Effector CD4-positive, alpha-beta T cell (primary cell): ENCODE results near the gene RAB11B.
"Not testable (repeated sequence)": the region's sequence is repeated elsewhere in the genome, so short reads cannot be mapped to it uniquely, and the experiment has no call there.

Source experiments
- DNase-seq: peaks from one replicate; pipeline ENCODE4 v3.0.0-alpha.2; 2020

Gene RAB11B

DNA sequence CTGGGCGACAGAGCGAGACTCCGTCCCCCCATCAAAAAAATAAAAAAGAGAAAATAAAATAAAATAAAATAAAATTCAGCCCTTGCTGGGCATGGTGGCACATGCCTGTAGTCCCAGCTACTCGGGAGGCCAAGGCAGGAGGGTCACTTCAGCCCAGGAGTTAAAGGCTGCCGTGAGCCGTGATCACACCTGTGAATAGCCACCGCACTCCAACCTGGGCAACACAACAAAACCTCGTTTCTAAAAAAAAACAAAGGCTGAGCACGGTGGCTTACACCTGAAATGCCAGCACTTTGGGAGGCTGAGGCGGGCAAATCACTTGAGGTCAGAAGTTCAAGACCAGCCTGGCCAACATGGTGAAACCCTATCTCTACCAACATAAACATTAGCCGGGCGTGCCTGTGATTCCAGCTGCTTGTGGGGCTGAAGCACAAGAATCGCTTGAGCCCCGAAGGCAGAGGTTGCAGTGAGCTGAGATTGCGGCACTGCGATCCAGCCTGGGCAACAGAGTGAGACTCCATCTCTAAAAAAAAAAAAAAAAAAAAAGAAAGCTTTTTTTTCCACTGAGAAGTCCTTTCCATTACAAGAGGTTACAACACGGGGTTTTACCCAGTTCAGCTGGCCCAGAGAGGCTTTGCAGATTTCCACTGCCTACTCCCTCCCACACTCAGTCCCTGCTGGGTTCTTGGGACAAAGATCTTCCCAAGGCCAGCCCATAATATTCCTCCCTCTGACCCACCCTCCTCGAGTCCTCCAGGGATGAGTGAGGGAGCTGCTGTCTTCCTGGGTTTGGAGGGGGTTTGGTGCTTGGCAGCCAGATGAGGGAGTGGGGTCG, 19.8 kb upstream of the RAB11B start:
- no peak for DNase-seq

- DNase-seq, result no peak
Measured at GRCh38 chr19:8371011-8371804, 19.0 kb upstream of the RAB11B start.

- no peak for DNase-seq
Measured at GRCh38 chr19:8373867-8374813, 16.0 kb upstream of the RAB11B start.

GRCh38 chr19:8375766-8376165, 14.4 kb upstream of the RAB11B start:
- not testable (repeated sequence) for DNase-seq

DNA sequence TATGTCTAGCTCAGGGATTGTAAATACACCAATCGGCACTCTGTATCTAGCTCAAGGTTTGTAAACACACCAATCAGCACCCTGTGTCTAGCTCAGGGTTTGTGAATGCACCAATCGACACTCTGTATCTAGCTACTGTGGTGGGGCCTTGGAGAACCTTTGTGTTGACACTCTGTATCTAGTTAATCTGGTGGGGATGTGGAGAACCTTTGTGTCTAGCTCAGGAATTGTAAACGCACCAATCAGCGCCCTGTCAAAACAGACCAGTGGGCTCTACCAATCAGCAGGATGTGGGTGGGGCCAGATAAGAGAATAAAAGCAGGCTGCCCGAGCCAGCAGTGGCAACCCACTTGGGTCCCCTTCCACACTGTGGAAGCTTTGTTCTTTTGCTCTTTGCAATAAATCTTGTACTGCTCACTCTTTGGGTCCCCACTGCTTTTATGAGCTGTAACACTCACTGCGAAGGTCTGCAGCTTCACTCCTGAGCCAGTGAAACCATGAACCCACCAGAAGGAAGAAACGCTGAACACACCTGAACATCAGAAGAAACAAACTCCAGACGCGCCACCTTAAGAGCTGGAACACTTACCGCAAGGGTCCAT, 13.7 kb upstream of the RAB11B start:
- not testable (repeated sequence) for DNase-seq

- DNase-seq, result no peak
Measured at GRCh38 chr19:8377598-8377997, 12.6 kb upstream of the RAB11B start.

DNA sequence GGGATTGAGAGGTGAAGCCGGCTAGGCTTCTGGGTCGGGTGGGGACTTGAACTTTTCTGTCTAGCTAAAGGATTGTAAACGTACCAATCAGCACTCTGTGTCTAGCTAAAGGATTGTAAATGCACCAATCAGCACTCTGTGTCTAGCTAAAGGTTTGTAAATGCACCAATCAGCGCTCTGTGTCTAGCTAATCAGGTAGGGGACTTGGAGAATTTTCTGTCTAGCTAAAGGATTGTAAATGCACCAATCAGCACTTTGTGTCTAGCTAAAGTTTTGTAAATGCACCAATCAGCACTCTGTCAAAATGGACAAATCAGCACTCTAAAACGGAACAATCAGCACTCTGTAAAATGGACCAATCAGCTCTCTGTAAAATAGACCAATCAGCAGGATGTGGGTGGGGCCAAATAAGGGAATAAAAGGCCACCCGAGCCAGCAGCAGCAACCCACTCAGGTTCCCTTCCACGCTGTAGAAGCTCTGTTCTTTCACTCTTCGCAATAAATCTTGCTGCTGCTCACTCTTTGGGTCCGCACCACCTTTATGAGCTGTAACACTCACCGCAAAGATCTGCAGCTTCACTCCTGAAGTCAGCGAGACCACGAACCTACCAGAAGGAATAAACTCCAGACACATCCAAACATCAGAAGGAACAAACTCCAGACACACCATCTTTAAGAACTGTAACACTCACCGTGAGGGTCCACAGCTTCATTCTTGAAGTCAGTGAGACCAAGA, 10.8 kb upstream of the RAB11B start:
- not testable (repeated sequence) for DNase-seq

DNA sequence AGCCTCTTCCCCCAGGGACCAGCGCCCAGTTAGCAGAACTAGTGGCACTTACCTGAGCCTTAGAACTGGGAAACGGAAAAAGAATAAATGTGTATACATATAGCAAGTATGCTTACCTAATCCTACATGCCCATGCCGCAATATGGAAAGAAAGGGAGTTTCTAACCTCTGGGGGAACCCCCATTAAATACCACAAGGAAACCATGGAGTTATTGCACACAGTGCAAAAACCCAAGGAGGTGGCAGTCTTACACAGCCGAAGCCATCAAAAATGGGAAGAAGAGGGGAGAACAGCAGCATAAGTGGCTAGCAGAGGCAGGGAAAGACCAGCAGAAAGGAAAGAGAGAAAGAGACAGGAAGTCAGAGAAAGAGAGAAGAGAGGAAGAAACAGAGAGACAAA, 5.6 kb upstream of the RAB11B start:
- DNase-seq, result not testable (repeated sequence)

DNA sequence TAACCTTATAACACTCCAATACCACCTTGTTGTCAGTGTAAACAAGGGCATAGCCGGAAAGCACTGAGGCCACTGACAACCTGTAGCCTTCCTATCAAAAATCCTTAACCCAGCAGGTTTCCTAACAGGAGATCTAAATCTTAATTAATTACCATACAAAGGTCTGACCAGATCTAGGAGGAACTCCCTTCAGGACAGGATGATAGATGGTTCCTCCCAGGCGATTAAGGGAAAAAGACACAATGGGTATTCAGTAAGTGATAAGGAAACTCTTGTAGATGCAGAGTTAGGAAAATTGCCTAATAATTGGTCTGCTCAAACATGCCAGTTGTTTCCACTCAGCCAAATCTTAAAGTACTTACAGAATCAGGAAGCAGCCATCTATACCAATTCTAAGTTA, 5.1 kb upstream of the RAB11B start:
- DNase-seq, result not testable (repeated sequence)

DNA sequence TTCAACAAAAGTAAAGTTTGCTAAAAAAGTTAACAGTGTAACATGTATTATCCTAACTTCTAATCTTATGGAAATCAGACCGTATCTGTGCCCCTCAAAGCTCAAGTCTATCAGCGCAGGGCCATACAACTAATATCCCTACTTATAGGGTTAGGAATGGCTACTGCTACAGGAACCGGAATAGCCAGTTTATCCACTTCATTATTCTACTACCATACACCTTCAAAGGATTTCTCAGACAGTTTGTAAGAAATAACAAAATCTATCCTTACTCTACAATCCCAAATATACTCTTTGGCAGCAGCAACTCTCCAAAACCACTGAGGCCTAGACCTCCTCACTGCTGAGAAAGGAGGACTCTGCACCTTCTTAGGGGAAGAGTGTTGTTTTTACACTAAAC, 4.6 kb upstream of the RAB11B start:
- not testable (repeated sequence) for DNase-seq

DNA sequence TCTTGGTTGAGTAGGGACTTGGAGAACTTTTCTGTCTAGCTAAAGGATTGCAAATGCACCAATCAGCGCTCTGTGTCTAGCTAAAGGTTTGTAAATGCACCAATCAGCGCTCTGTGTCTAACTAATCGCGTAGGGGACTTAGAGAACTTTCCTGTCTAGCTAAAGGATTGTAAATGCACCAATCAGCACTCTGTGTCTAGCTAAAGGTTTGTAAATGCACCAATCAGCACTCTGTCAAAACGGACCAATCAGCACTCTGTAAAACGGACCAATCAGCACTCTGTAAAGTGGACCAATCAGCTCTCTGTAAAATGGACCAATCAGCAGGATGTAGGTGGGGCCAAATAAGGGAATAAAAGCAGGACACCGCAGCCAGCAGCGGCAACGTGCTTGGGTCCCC, 3.7 kb upstream of the RAB11B start:
- not testable (repeated sequence) for DNase-seq

- DNase-seq, result no peak
Measured at GRCh38 chr19:8386990-8387389, 3.2 kb upstream of the RAB11B start.

GRCh38 chr19:8387688-8388611, 2.2 kb upstream of the RAB11B start:
- DNase-seq, result no peak

GRCh38 chr19:8388612-8388958, 1.6 kb upstream of the RAB11B start:
- DNase-seq, result no peak

DNA sequence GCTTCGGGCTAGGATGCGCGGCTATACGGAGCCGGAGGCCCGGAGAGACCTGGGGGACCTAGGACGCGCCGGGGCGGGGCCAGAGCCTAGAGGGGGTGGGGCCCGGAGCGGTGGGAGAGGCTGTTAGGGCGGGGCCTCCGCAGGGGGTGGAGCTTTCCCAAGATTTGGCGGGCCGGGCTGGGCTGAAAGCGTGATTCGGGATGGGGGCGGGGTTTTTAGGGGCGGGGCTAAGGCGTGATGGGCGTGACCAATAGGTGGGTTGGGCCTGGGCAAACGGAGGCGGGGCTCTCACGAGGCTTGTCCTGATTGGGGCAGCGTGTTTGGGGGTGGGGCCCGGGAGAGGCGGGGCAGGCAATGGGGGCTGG, 439 bp downstream of the RAB11B start:
- peak; percentile 81 for DNase-seq

GRCh38 chr19:8391198-8392016, 1.2 kb downstream of the RAB11B start:
- DNase-seq, result no peak

GRCh38 chr19:8392017-8392591, 1.9 kb downstream of the RAB11B start:
- no peak for DNase-seq

- DNase-seq, result no peak
Measured at GRCh38 chr19:8393192-8393870, 3.2 kb downstream of the RAB11B start.

DNA sequence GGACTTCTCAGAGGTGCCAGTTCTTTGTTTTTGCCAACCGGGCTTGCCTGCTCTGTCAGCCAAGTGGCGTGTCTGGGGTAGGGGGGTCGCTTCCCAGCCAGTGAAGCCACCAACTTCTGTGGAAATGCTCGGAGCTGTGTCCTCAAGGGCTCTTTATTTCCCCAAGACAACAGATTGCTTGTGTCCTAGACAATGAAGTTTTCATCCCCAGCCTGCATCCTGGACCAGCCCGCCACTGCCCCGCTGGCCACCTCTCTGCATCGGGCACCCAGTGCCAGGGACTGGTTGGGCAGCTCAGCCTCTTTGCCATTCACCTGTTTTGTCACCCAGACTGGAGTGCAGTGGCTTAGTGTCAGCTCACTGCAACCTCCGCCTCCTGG, 3.7 kb downstream of the RAB11B start:
- DNase-seq, result no peak
